Astrocyte (in vitro differentiated cells and primary cell): Measurements from ENCODE around the gene SLC4A8.
"Not testable (repeated sequence)": the region's sequence is repeated elsewhere in the genome, so short reads cannot be mapped to it uniquely, and the experiment has no call there.

Experiments
- CTCF ChIP-seq: IDR thresholded peaks from 2 replicates; pipeline ENCODE4 v1.5.1; 2011; ENCODE audit warnings: low read depth, mild to moderate bottlenecking, inconsistent platforms, low read length, moderate library complexity; ENCODE audit not compliant: insufficient read depth
- EZH2 ChIP-seq: IDR thresholded peaks from 2 replicates; pipeline ENCODE4 v1.6.1; 2012; ENCODE audit warnings: mild to moderate bottlenecking, low read length, inconsistent platforms; ENCODE audit not compliant: insufficient read depth

GRCh38 chr12:51454016-51454415 lies 29.4 kb downstream of the SLC4A8 start:
- not testable (repeated sequence) for TF ChIP-seq CTCF, EZH2
